ENCODE measurements around the gene IL7R.

The IL7R gene

GRCh38 chr5:35815089-35815936 lies 41.4 kb upstream of the IL7R start:
- Histone ChIP-seq H2BK12ac (ENCODE audit: low read length) (no peak overlapping the region), H3K79me1 (ENCODE audit: low read depth, low read length) (no peaks in the 10 kb centered on the region), H2AFZ (ENCODE audit: low read length) (peak overlapping the region; percentile 21), H3K36me3 (replicated peaks in 1 of 2; ENCODE audit: control insufficient read depth in 2 of 2, insufficient read depth in 2 of 2, low read length in 2 of 2) (no peaks in the 10 kb centered on the region), H4K8ac (ENCODE audit: low read depth, low read length) (no peak overlapping the region), H4K91ac (ENCODE audit: low read depth, low read length, poor library complexity) (no peak overlapping the region), H3K18ac (ENCODE audit: low read length) (no peak overlapping the region), H3K4ac (ENCODE audit: low read length) (no peak overlapping the region), H3K4me3 (ENCODE audit: low read length in 2 of 2) (no peak overlapping the region), H2BK15ac (ENCODE audit: low read length) (no peak overlapping the region), H3K9ac (ENCODE audit: low read depth, low read length, poor library complexity) (no peak overlapping the region), H3K27ac (replicated peaks; ENCODE audit: low read length) (no peak overlapping the region), H2BK120ac (ENCODE audit: low read depth, low read length) (no peak overlapping the region), H3K14ac (ENCODE audit: low read length) (no peak overlapping the region), H3K23ac (ENCODE audit: low read depth, low read length, poor library complexity) (no peak overlapping the region), H3K4me1 (ENCODE audit: control insufficient read depth in 2 of 2, insufficient read depth in 1 of 2, low read depth in 1 of 2, low read length in 2 of 2) (no peaks in the 10 kb centered on the region), H3K4me2 (ENCODE audit: insufficient read depth, low read length, poor library complexity, severe bottlenecking) (no peak overlapping the region), H2AK5ac (ENCODE audit: low read depth, low read length) (no peak overlapping the region), H3K9me3 (replicated peaks in 1 of 2; ENCODE audit: control insufficient read depth in 2 of 2, insufficient read depth in 1 of 2, low read depth in 1 of 2, low read length in 2 of 2) (no peaks in the 10 kb centered on the region), H3K27me3 (ENCODE audit: control insufficient read depth in 3 of 3, insufficient read depth in 3 of 3, low read depth in 1 of 3, low read length in 3 of 3) (peaks cover 0 to 4% (median 0%) of the 10 kb centered on the region in 3 experiments), H2BK5ac (ENCODE audit: low read length) (no peak overlapping the region)
- DNase-seq (ENCODE audit: low spot score) = no peak
- WGBS, 2 donors (ENCODE audit: extremely low coverage in 2 of 2, insufficient read length in 2 of 2, insufficient replicate concordance in 1 of 2) = no CpG with 5 or more reads among the region's 10 CpGs

- Histone ChIP-seq H2AFZ (ENCODE audit: low read length) (no peak overlapping the region), H3K4ac (ENCODE audit: low read length) (no peak overlapping the region), H3K27me3 (ENCODE audit: control insufficient read depth in 3 of 3, insufficient read depth in 3 of 3, low read depth in 1 of 3, low read length in 3 of 3) (peaks cover 0 to 4% (median 0%) of the 10 kb centered on the region in 3 experiments), H2BK12ac (ENCODE audit: low read length) (no peak overlapping the region), H3K9me3 (replicated peaks in 1 of 2; ENCODE audit: control insufficient read depth in 2 of 2, insufficient read depth in 1 of 2, low read depth in 1 of 2, low read length in 2 of 2) (no peaks in the 10 kb centered on the region), H3K4me1 (ENCODE audit: control insufficient read depth in 2 of 2, insufficient read depth in 1 of 2, low read depth in 1 of 2, low read length in 2 of 2) (no peaks in the 10 kb centered on the region), H3K14ac (ENCODE audit: low read length) (no peak overlapping the region), H3K18ac (ENCODE audit: low read length) (peak overlapping the region; percentile 27), H4K8ac (ENCODE audit: low read depth, low read length) (no peak overlapping the region), H3K4me3 (ENCODE audit: low read length in 2 of 2) (no peak overlapping the region), H3K36me3 (replicated peaks in 1 of 2; ENCODE audit: control insufficient read depth in 2 of 2, insufficient read depth in 2 of 2, low read length in 2 of 2) (no peaks in the 10 kb centered on the region), H3K9ac (ENCODE audit: low read depth, low read length, poor library complexity) (no peak overlapping the region), H3K23ac (ENCODE audit: low read depth, low read length, poor library complexity) (no peak overlapping the region), H3K4me2 (ENCODE audit: insufficient read depth, low read length, poor library complexity, severe bottlenecking) (no peak overlapping the region), H2BK15ac (ENCODE audit: low read length) (no peak overlapping the region), H4K91ac (ENCODE audit: low read depth, low read length, poor library complexity) (no peak overlapping the region), H2AK5ac (ENCODE audit: low read depth, low read length) (no peak overlapping the region), H2BK5ac (ENCODE audit: low read length) (no peak overlapping the region), H3K27ac (replicated peaks; ENCODE audit: low read length) (no peak overlapping the region), H3K79me1 (ENCODE audit: low read depth, low read length) (no peaks in the 10 kb centered on the region), H2BK120ac (ENCODE audit: low read depth, low read length) (no peak overlapping the region)
- no peak for DNase-seq (ENCODE audit: low spot score)
- WGBS, 2 donors (ENCODE audit: extremely low coverage in 2 of 2, insufficient read length in 2 of 2, insufficient replicate concordance in 1 of 2) = 100% methylated on average over 2 of the region's 4 CpGs; no CpG with 5 or more reads in 1 of the 2 donors
These were observed 39.7 kb upstream of the IL7R start for GRCh38 chr5:35816881-35817521.

- H2BK120ac ChIP-seq (ENCODE audit: low read depth, low read length) = no peak overlapping the region
- no peak overlapping the region for H3K23ac ChIP-seq (ENCODE audit: low read depth, low read length, poor library complexity)
- H2BK5ac ChIP-seq (ENCODE audit: low read length) = no peak overlapping the region
- H3K27ac ChIP-seq (replicated peaks; ENCODE audit: low read length) = no peak overlapping the region
- no peak overlapping the region for H3K4me2 ChIP-seq (ENCODE audit: insufficient read depth, low read length, poor library complexity, severe bottlenecking)
- no peak overlapping the region for H4K8ac ChIP-seq (ENCODE audit: low read depth, low read length)
- no peak overlapping the region for H3K14ac ChIP-seq (ENCODE audit: low read length)
- no peak overlapping the region for H2BK12ac ChIP-seq (ENCODE audit: low read length)
- H3K4me1 ChIP-seq (ENCODE audit: control insufficient read depth in 2 of 2, insufficient read depth in 1 of 2, low read depth in 1 of 2, low read length in 2 of 2) = no peaks in the 10 kb centered on the region
- no peak overlapping the region for H3K4ac ChIP-seq (ENCODE audit: low read length)
- H3K9me3 ChIP-seq (replicated peaks in 1 of 2; ENCODE audit: control insufficient read depth in 2 of 2, insufficient read depth in 1 of 2, low read depth in 1 of 2, low read length in 2 of 2) = no peaks in the 10 kb centered on the region
- no CpG with 5 or more reads among the region's 2 CpGs for WGBS, 2 donors (ENCODE audit: extremely low coverage in 2 of 2, insufficient read length in 2 of 2, insufficient replicate concordance in 1 of 2)
- no peak overlapping the region for H4K91ac ChIP-seq (ENCODE audit: low read depth, low read length, poor library complexity)
- no peak for DNase-seq (ENCODE audit: low spot score)
- H2BK15ac ChIP-seq (ENCODE audit: low read length) = no peak overlapping the region
- no peak overlapping the region for H3K18ac ChIP-seq (ENCODE audit: low read length)
- H3K4me3 ChIP-seq (ENCODE audit: low read length in 2 of 2) = no peak overlapping the region
- H2AFZ ChIP-seq (ENCODE audit: low read length) = no peak overlapping the region
- H3K79me1 ChIP-seq (ENCODE audit: low read depth, low read length) = no peaks in the 10 kb centered on the region
- H3K36me3 ChIP-seq (replicated peaks in 1 of 2; ENCODE audit: control insufficient read depth in 2 of 2, insufficient read depth in 2 of 2, low read length in 2 of 2) = no peaks in the 10 kb centered on the region
- H3K27me3 ChIP-seq (ENCODE audit: control insufficient read depth in 3 of 3, insufficient read depth in 3 of 3, low read depth in 1 of 3, low read length in 3 of 3) = peaks cover 0 to 6% (median 0%) of the 10 kb centered on the region in 3 experiments
- H2AK5ac ChIP-seq (ENCODE audit: low read depth, low read length) = no peak overlapping the region
- H3K9ac ChIP-seq (ENCODE audit: low read depth, low read length, poor library complexity) = no peak overlapping the region
These were observed 37.7 kb upstream of the IL7R start for GRCh38 chr5:35819026-35819425.

GRCh38 chr5:35819668-35820067 lies 37.0 kb upstream of the IL7R start:
- Histone ChIP-seq H3K14ac (ENCODE audit: low read length) (no peak overlapping the region), H2AK5ac (ENCODE audit: low read depth, low read length) (no peak overlapping the region), H2BK120ac (ENCODE audit: low read depth, low read length) (no peak overlapping the region), H3K36me3 (replicated peaks in 1 of 2; ENCODE audit: control insufficient read depth in 2 of 2, insufficient read depth in 2 of 2, low read length in 2 of 2) (no peaks in the 10 kb centered on the region), H2BK12ac (ENCODE audit: low read length) (no peak overlapping the region), H3K4me3 (ENCODE audit: low read length in 2 of 2) (no peak overlapping the region), H3K27me3 (ENCODE audit: control insufficient read depth in 3 of 3, insufficient read depth in 3 of 3, low read depth in 1 of 3, low read length in 3 of 3) (peaks cover 0 to 7% (median 0%) of the 10 kb centered on the region in 3 experiments), H3K9ac (ENCODE audit: low read depth, low read length, poor library complexity) (no peak overlapping the region), H3K4me1 (ENCODE audit: control insufficient read depth in 2 of 2, insufficient read depth in 1 of 2, low read depth in 1 of 2, low read length in 2 of 2) (no peaks in the 10 kb centered on the region), H4K91ac (ENCODE audit: low read depth, low read length, poor library complexity) (no peak overlapping the region), H2AFZ (ENCODE audit: low read length) (no peak overlapping the region), H3K9me3 (replicated peaks in 1 of 2; ENCODE audit: control insufficient read depth in 2 of 2, insufficient read depth in 1 of 2, low read depth in 1 of 2, low read length in 2 of 2) (no peaks in the 10 kb centered on the region), H3K4ac (ENCODE audit: low read length) (no peak overlapping the region), H3K23ac (ENCODE audit: low read depth, low read length, poor library complexity) (no peak overlapping the region), H2BK5ac (ENCODE audit: low read length) (no peak overlapping the region), H3K4me2 (ENCODE audit: insufficient read depth, low read length, poor library complexity, severe bottlenecking) (no peak overlapping the region), H4K8ac (ENCODE audit: low read depth, low read length) (no peak overlapping the region), H3K79me1 (ENCODE audit: low read depth, low read length) (no peaks in the 10 kb centered on the region), H2BK15ac (ENCODE audit: low read length) (no peak overlapping the region), H3K18ac (ENCODE audit: low read length) (no peak overlapping the region), H3K27ac (replicated peaks; ENCODE audit: low read length) (no peak overlapping the region)
- no CpG with 5 or more reads among the region's 1 CpG for WGBS, 2 donors (ENCODE audit: extremely low coverage in 2 of 2, insufficient read length in 2 of 2, insufficient replicate concordance in 1 of 2)
- no peak for DNase-seq (ENCODE audit: low spot score)

Measured in neuronal stem cell (in vitro differentiated cells).